Stomach (tissue), 4 donors: ENCODE measurements around the gene BCCIP.

Experiments
- CTCF ChIP-seq, 7 experiments: fragments of 450-650 bp in 4 of 7; fragments of 200-600 bp in 3 of 7; sonication (generic) in 3 of 7; IDR thresholded peaks; one replicate each; pipeline ENCODE4 v1.5.1; 2016 to 2019; ENCODE audit warnings: antibody characterized with exemption in 7 of 7, control low read depth in 2 of 7, mild to moderate bottlenecking in 1 of 7
- POLR2AphosphoS5 ChIP-seq, 3 donors: sonication (generic); formaldehyde crosslinking; IDR thresholded peaks; one replicate each; pipeline ENCODE4 v1.6.1; 2016; ENCODE audit warnings: antibody characterized with exemption in 3 of 3

DNA sequence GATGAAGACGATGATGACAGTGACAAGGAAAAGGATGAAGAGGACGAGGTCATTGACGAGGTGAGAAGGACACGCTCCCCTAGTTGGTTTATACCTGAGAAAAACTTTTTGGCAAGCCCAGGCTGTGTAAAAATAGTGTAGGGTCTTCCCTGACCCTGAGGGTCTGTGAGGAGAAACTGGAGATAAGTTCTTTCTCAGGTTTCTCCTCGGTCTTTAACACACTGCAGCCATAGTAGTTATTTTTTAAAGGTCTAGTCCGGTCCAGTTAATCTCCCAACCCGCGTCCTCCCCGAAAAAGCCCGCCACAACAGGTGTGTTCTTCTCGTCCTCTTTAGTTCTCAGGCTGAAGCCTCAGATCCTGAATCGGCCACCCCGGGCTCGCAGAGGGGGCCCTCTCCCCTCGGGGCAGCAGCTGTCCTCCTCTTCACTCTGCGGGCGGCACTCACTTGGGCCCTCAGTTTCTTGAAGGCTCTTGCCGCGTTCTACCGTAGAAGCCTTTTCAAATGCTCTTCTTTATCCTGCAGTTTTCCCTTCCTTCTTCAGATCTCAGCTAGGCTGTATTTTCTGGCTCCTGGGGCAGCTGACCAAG, 411 bp downstream of the BCCIP start:
- TF ChIP-seq CTCF (IDR thresholded peaks at IDR 0.05): no peak
- no peak for TF ChIP-seq POLR2AphosphoS5 (IDR thresholded peaks at IDR 0.05)
